ENCODE results near the gene NTN5. TPM values are rescaled to one million over a fixed set of nuclear protein-coding genes. Genes with fewer than 3 reads are reported as not detected.
"Not testable (repeated sequence)": the region's sequence is repeated elsewhere in the genome, so short reads cannot be mapped to it uniquely, and the experiment has no call there.

NTN5 gene
- total and polyA plus RNA-seq, 8 donors: 1.3 TPM; not detected in 7

DNA sequence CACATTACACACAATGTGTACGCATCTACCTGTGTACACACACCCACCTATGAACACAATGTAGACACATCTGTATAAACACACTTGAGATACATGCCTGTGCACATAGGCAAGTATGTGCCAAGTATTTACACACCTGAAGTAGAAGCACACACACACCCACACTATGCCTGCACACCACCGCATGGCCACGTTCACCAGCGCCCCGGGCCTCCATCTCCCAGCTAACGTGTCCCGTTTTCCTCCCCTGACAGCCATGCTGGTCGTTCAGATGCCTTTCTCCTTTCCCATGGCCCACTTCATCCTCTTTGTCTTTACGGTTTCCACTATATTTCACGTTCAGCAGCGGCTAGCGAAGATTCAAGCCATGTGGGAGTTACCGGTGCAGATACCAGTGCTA is 29.9 kb upstream of the NTN5 start:
- intact Hi-C loops (cut with DNase I; ENCODE audit: low total_unique reads): no loop called here
- WGBS, 5 donors: 92 to 95% (median 94%) methylated on average over 13 of the region's 13 CpGs
- no peaks in the 10 kb centered on the region for H3K9me3 ChIP-seq
- peaks cover 0 to under 1% (median 0%) of the 10 kb centered on the region in 3 donors for H3K27me3 ChIP-seq
- TF ChIP-seq, protein P1, sequence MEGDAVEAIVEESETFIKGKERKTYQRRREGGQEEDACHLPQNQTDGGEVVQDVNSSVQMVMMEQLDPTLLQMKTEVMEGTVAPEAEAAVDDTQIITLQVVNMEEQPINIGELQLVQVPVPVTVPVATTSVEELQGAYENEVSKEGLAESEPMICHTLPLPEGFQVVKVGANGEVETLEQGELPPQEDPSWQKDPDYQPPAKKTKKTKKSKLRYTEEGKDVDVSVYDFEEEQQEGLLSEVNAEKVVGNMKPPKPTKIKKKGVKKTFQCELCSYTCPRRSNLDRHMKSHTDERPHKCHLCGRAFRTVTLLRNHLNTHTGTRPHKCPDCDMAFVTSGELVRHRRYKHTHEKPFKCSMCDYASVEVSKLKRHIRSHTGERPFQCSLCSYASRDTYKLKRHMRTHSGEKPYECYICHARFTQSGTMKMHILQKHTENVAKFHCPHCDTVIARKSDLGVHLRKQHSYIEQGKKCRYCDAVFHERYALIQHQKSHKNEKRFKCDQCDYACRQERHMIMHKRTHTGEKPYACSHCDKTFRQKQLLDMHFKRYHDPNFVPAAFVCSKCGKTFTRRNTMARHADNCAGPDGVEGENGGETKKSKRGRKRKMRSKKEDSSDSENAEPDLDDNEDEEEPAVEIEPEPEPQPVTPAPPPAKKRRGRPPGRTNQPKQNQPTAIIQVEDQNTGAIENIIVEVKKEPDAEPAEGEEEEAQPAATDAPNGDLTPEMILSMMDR (IDR thresholded peaks at IDR 0.05): no peak
- TF ChIP-seq EP300 (IDR thresholded peaks at IDR 0.05) (no peak), POLR2A (IDR thresholded peaks at IDR 0.05) (no peak), POLR2AphosphoS5 (IDR thresholded peaks at IDR 0.05) (no peak)
- H3K36me3 ChIP-seq: peaks cover 4 to 61% (median 32%) of the 10 kb centered on the region in 4 donors
- H3K4me3 ChIP-seq: no peak overlapping the region
- no peak for DNase-seq
- H3K27ac ChIP-seq: no peak overlapping the region
- H3K4me1 ChIP-seq: peaks cover 0 to 16% (median 10%) of the 10 kb centered on the region in 4 donors

DNA sequence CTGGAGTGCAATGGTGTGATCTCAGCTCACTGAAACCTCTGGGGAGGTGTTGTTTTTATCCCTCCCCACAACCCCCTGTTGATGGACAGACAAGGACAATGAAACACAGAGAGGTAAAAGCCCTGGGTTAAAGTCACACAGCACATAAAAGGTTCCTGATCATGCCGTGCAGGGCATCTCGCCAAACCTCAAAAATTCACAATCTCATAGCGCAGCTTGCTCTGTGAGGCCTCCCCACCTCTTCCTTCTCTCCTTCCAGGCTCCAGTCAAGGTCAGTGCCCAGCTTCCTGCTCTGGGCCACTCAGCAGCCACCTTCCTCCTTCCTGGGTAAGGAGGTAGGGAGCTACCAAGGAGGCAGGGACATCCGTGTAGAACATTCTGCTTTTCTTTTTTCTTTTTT is 25.2 kb upstream of the NTN5 start:
- Histone ChIP-seq H3K4me1 (peaks cover 17 to 36% (median 26%) of the 10 kb centered on the region in 4 donors), H3K9me3 (no peaks in the 10 kb centered on the region), H3K4me3 (peak overlapping the region in 3 of 4 donors; percentile 11 to 58 (median 53)), H3K27ac (peak overlapping the region; percentile 72 to 94 (median 88)), H3K27me3 (peaks cover 0 to 23% (median 8%) of the 10 kb centered on the region in 3 donors), H3K36me3 (peaks cover 0 to 24% (median 21%) of the 10 kb centered on the region in 4 donors)
- WGBS, 5 donors: 22 to 35% (median 28%) methylated on average over 4 of the region's 4 CpGs
- peak; percentile 84 to 87 for DNase-seq
- TF ChIP-seq POLR2AphosphoS5 (IDR thresholded peaks at IDR 0.05) (peak in 2 of 3 donors; percentile 77 to 91), EP300 (IDR thresholded peaks at IDR 0.05) (no peak)
- intact Hi-C loops (cut with DNase I; ENCODE audit: low total_unique reads): no loop called here

DNA sequence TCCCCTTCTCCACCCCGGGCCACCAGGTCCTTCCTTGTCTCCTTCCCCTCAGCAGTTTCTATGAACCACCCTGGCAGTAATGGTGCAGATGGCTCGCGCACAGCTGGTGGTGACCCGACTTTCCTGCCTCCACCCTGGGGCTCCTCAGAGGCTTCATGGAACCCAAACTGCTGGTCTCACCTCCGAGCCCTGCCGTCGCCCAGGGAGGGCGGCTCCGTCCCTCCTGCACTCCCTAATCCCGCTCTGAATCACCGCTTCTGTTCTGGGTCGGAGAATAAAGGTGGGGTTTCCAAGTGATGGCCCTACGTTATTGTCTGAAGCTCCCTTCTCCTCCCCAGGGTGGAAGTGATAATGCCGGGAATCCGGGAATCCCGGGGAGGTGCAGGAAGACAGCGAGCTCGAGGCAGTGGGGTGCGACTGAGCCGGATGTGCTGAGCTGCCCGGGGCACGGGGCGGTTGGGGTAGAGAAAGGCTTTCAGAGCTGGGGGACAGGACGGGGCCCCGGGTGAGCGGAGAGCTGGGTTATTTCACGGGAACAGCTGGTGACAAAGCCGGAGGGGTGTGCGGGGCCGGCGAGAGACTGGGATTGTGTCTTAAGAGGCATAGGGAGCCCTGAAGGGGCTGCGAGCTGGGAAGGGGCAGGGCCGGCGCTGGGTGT is 23.7 kb upstream of the NTN5 start:
- TF ChIP-seq POLR2A (IDR thresholded peaks at IDR 0.05) (no peak), POLR2AphosphoS5 (IDR thresholded peaks at IDR 0.05) (no peak), EP300 (IDR thresholded peaks at IDR 0.05) (no peak)
- TF ChIP-seq, protein P1 (IDR thresholded peaks at IDR 0.05): no peak
- H3K27me3 ChIP-seq: peaks cover 0 to 23% (median 8%) of the 10 kb centered on the region in 3 donors
- DNase-seq: peak; percentile 47 to 62
- peak overlapping the region; percentile 86 to 94 (median 88) for H3K27ac ChIP-seq
- 4 to 6% (median 4%) methylated on average over 31 to 34 of the region's 34 CpGs for WGBS, 5 donors
- peaks cover 0 to 11% (median 8%) of the 10 kb centered on the region in 4 donors for H3K36me3 ChIP-seq
- peaks cover 17 to 36% (median 26%) of the 10 kb centered on the region in 4 donors for H3K4me1 ChIP-seq
- H3K4me3 ChIP-seq: peak overlapping the region; percentile 40 to 58 (median 47)
- intact Hi-C loops (cut with DNase I; ENCODE audit: low total_unique reads): no loop called here
- H3K9me3 ChIP-seq: no peaks in the 10 kb centered on the region

DNA sequence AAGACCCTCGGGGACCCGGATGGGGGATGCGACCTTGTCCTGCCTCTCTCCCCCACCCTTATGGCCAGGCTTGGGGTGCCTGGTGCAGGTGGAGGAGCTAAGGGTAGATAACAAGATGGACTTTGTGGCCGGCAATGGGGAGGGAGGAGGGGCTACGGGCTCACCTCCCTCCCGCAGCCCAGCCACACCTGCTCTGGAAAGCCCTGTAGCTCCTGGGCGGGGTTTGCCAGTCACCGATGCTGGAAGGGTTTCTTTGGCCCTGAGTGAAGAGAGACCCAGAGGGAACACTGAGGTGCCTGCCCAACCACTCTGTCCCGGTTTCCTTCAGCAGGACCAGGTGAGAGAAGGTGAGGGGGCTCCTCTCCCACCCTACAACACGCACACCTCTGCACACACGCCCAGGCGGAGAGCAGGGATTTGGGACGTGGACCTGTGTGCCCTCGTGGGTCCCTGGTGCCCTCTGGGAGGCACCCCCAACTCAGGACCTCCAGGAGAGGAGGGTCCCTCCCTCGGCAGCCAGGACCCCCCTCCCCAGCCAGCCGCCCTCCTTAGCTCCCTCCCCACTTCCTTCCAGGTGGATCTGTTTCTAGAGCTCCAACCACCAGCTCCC is 23.0 kb upstream of the NTN5 start, which contains the start of gene FUT2:
TSS of gene FUT2 (plus strand) at position 229 of the 610 bp plus-strand sequence. CDS start 6,986 bp downstream, outside the sequence.
- Histone ChIP-seq H3K36me3 (peaks cover 0 to 5% (median 1%) of the 10 kb centered on the region in 4 donors), H3K27ac (peak within 1 kb of the TSS; percentile 86 to 94 (median 88)), H3K4me1 (peaks cover 17 to 36% (median 26%) of the 10 kb centered on the region in 4 donors), H3K9me3 (no peaks in the 10 kb centered on the region), H3K4me3 (peak within 1 kb of the TSS; percentile 40 to 58 (median 47)), H3K27me3 (peaks cover 0 to 23% (median 8%) of the 10 kb centered on the region in 3 donors)
- whole genome bisulfite sequencing, 5 donors: 17 to 31% (median 22%) methylated on average over 13 to 16 of the region's 16 CpGs
- DNase-seq: peak; percentile 90 to 92
- TF ChIP-seq EP300 (IDR thresholded peaks at IDR 0.05): no peak
- peak in 2 of 4 donors; percentile 59 to 93 for TF ChIP-seq POLR2A (IDR thresholded peaks at IDR 0.05)
- TF ChIP-seq POLR2AphosphoS5 (IDR thresholded peaks at IDR 0.05): peak in 2 of 3 donors; percentile 95
- TF ChIP-seq, protein P1 (IDR thresholded peaks at IDR 0.05): no peak
- intact Hi-C loops (cut with DNase I; ENCODE audit: low total_unique reads): no loop called here

DNA sequence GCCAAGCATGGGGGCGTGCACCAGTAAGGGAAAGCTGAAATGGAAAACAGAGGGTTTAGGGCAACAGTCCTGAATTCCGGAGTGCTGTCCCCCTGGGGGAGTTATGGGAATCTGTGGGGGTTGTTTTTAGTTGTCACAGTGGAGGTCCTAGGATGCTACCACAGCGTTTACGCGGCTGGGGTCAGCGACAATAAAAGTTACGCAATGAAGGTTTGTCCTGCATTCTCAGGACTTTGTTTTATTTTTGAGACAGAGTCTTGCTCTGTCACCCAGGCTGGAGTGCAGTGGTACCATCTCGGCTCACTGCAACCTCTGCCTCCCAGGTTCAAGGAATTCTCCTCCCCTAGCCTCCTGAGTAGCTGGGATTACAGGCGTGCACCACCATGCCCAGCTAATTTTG is 20.8 kb upstream of the NTN5 start:
- Histone ChIP-seq H3K27ac (peak overlapping the region in 1 of 5 donors; percentile 88), H3K4me1 (peaks cover 13 to 44% (median 25%) of the 10 kb centered on the region in 4 donors), H3K27me3 (peaks cover 0 to 23% (median 8%) of the 10 kb centered on the region in 3 donors)
- H3K4me3 ChIP-seq; H3K9me3 ChIP-seq; DNase-seq; H3K36me3 ChIP-seq; intact Hi-C loops (cut with DNase I; ENCODE audit: low total_unique reads): not testable (repeated sequence)
- WGBS, 5 donors: 86 to 94% (median 88%) methylated on average over 9 of the region's 9 CpGs
